Embryonic facial prominence (tissue), 1 donor: ENCODE measurements around the gene KCNQ2.
"Not testable (repeated sequence)": the region's sequence is repeated elsewhere in the genome, so short reads cannot be mapped to it uniquely, and the experiment has no call there.

Experiments
- DNase-seq: peaks from one replicate; pipeline ENCODE4 v3.0.0-alpha.2; 2016; ENCODE audit errors: extremely low spot score

Gene KCNQ2

GRCh38 chr20:63385819-63386218 is 86.6 kb downstream of the KCNQ2 start:
- no peak for DNase-seq

- DNase-seq = no peak
Observed at GRCh38 chr20:63384336-63384735, 88.1 kb downstream of the KCNQ2 start.

- DNase-seq = no peak
Observed at GRCh38 chr20:63383556-63383955, 88.9 kb downstream of the KCNQ2 start.

GRCh38 chr20:63382551-63383300 is 89.7 kb downstream of the KCNQ2 start:
- no peak for DNase-seq

- DNase-seq = no peak
Observed at GRCh38 chr20:63381781-63382431, 90.5 kb downstream of the KCNQ2 start.

GRCh38 chr20:63380346-63380870 is 92.0 kb downstream of the KCNQ2 start:
- no peak for DNase-seq

GRCh38 chr20:63379872-63380271 is 92.6 kb downstream of the KCNQ2 start:
- DNase-seq = not testable (repeated sequence)

- DNase-seq = no peak
Observed at GRCh38 chr20:63379296-63379695, 93.2 kb downstream of the KCNQ2 start.

GRCh38 chr20:63378626-63379025 is 93.8 kb downstream of the KCNQ2 start:
- DNase-seq = no peak

- DNase-seq = no peak
Observed at GRCh38 chr20:63377951-63378381, 94.5 kb downstream of the KCNQ2 start.

GRCh38 chr20:63377256-63377941 is 95.1 kb downstream of the KCNQ2 start:
- no peak for DNase-seq

GRCh38 chr20:63376283-63377250 is 95.9 kb downstream of the KCNQ2 start:
- no peak for DNase-seq

- DNase-seq = no peak
Observed at GRCh38 chr20:63375438-63375837, 97.0 kb downstream of the KCNQ2 start.

GRCh38 chr20:63374504-63374903 is 98.0 kb downstream of the KCNQ2 start:
- no peak for DNase-seq

- no peak for DNase-seq
Observed at GRCh38 chr20:63373996-63374395, 98.5 kb downstream of the KCNQ2 start.

- no peak for DNase-seq
Observed at GRCh38 chr20:63372971-63373885, 99.2 kb downstream of the KCNQ2 start.

- DNase-seq = no peak
Observed at GRCh38 chr20:63371291-63371865, 101.1 kb downstream of the KCNQ2 start.

GRCh38 chr20:63370618-63371187 is 101.8 kb downstream of the KCNQ2 start:
- no peak for DNase-seq
